Measurements from ENCODE around the gene PRRG2.

GRCh38 chr19:49579947-49580263 is 1.2 kb upstream of the PRRG2 start:
- TF ChIP-seq, protein P1, sequence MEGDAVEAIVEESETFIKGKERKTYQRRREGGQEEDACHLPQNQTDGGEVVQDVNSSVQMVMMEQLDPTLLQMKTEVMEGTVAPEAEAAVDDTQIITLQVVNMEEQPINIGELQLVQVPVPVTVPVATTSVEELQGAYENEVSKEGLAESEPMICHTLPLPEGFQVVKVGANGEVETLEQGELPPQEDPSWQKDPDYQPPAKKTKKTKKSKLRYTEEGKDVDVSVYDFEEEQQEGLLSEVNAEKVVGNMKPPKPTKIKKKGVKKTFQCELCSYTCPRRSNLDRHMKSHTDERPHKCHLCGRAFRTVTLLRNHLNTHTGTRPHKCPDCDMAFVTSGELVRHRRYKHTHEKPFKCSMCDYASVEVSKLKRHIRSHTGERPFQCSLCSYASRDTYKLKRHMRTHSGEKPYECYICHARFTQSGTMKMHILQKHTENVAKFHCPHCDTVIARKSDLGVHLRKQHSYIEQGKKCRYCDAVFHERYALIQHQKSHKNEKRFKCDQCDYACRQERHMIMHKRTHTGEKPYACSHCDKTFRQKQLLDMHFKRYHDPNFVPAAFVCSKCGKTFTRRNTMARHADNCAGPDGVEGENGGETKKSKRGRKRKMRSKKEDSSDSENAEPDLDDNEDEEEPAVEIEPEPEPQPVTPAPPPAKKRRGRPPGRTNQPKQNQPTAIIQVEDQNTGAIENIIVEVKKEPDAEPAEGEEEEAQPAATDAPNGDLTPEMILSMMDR (conservative IDR thresholded peaks at IDR 0.05): no peak
- no peak for TF ChIP-seq ZFX (IDR thresholded peaks at IDR 0.05)
